ENCODE data around the gene KMT2C.

- TF ChIP-seq POLR2A (IDR thresholded peaks at IDR 0.05) (no peak), CTCF (IDR thresholded peaks at IDR 0.05) (peak in 1 of 6 experiments; percentile 11)
Measured at GRCh38 chr7:152366662-152367061, 69.1 kb downstream of the KMT2C start.

All from Peyer's patch (tissue), 4 donors.